Right lobe of liver (tissue), 6 donors: Measurements from ENCODE around the gene ZBTB21. TPM values are rescaled to one million over a fixed set of nuclear protein-coding genes. Genes with fewer than 3 reads are reported as not detected.

Source experiments
- ATAC-seq, 4 donors: fragments of 200-7000 bp; cut with Tn5 transposase; one replicate each; pipeline ENCODE4 v1.9.1; 2020; ENCODE audit warnings: mild to moderate bottlenecking in 4 of 4, moderate library complexity in 4 of 4
- DNase-seq, 3 donors: peaks; one replicate each; pipeline ENCODE4 v3.0.0-alpha.2; 2020
- H3K27ac ChIP-seq, 3 donors: fragments of 200-600 bp; one replicate each; pipeline ENCODE4 v1.8.0; 2022
- H3K27me3 ChIP-seq, 2 donors: fragments of 200-600 bp; one replicate each; pipeline ENCODE4 v1.8.0; 2022
- H3K36me3 ChIP-seq, 4 donors: fragments of 200-600 bp; sonication (generic) in 1 of 4; one replicate each; pipeline versions ENCODE4 v1.5.1 to v1.8.0; 2017 to 2022; ENCODE audit warnings: control low read depth in 1 of 4
- H3K4me1 ChIP-seq, 4 donors: fragments of 200-600 bp; sonication (generic) in 1 of 4; one replicate each; pipeline versions ENCODE4 v1.5.1 to v1.8.0; 2017 to 2022; ENCODE audit warnings: control low read depth in 1 of 4
- H3K4me3 ChIP-seq, 3 donors: fragments of 200-600 bp; one replicate each; pipeline ENCODE4 v1.8.0; 2022
- H3K9me3 ChIP-seq, 4 donors: fragments of 200-600 bp; sonication (generic) in 1 of 4; one replicate each; pipeline versions ENCODE4 v1.5.1 to v1.8.0; 2017 to 2022; ENCODE audit warnings: control low read depth in 1 of 4
- CTCF ChIP-seq, 4 donors: fragments of 200-600 bp in 3 of 4; fragments of 450-650 bp in 1 of 4; IDR thresholded peaks; one replicate each; pipeline versions ENCODE4 v1.5.1 to v1.8.0; 2016 to 2022; ENCODE audit warnings: antibody characterized with exemption in 4 of 4, mild to moderate bottlenecking in 2 of 4
- POLR2A ChIP-seq: fragments of 450-650 bp; IDR thresholded peaks from one replicate; pipeline ENCODE4 v1.6.1; 2017; ENCODE audit warnings: antibody characterized with exemption, mild to moderate bottlenecking
- WGBS: methylation state at CpG from one replicate; pipeline ENCODE4 v1.1.6; 2018; ENCODE audit warnings: low coverage, low lambda C conversion rate; ENCODE audit not compliant: insufficient coverage; ENCODE audit errors: missing lambda C conversion rate; 5-methylcytosine and 5-hydroxymethylcytosine counted together
- intact Hi-C, 2 donors: fragments of 100-400 bp; cut with DNase I; formaldehyde crosslinking; loops; one replicate each; pipeline versions ENCODE4 v1.11.2 to v1.14.1; 2022
- total RNA-seq, 6 experiments: library from RNA; depleted of rRNA in 2 of 6; stranded (reverse); fragments of >200 nt in 2 of 6; fragmentation: NEBNext Ultra II Directional in 3 of 6; extraction: Animal tissue kit (Norgen Biotek cat#: 25700) in 3 of 6; gene quantifications; one replicate each; pipeline versions ENCODE4 v1.1.0 to v1.2.4, GENCODE V29; 2016 to 2023
- donor health status: DM: no; HTN: yes; CAD: no.
- donor health status: DM: no; HTN: no; CAD: no.
- donor health status: DM: no; HTN: no; CAD: no.
- donor health status: DM: no; HTN: yes; CAD: no.
- donor health status: DM: no; HTN: yes; CAD: no.

ZBTB21 gene
- total RNA-seq, 6 experiments from 2014 or later: 3.0 to 28.5 (median 11.2) TPM

- no peak for ATAC-seq
- H3K4me1 ChIP-seq: peaks cover 0 to 40% (median 23%) of the 10 kb centered on the region in 4 donors
- TF ChIP-seq CTCF (IDR thresholded peaks at IDR 0.05) (no peak), POLR2A (no peak)
- WGBS: 33% methylated on average over 6 of the region's 11 CpGs
- H3K36me3 ChIP-seq: no peaks in the 10 kb centered on the region
- no peak overlapping the region for H3K4me3 ChIP-seq
- H3K27me3 ChIP-seq: no peaks in the 10 kb centered on the region
- peak in 1 of 3 donors; percentile 16 for DNase-seq
- H3K9me3 ChIP-seq: no peaks in the 10 kb centered on the region
- H3K27ac ChIP-seq: peak overlapping the region; percentile 2 to 49 (median 36)
- intact Hi-C loops: no loop called here
These were observed 47.8 kb upstream of the ZBTB21 start for GRCh38 chr21:42057851-42058437.

- TF ChIP-seq POLR2A: peak; percentile 34
- no peak for TF ChIP-seq CTCF (IDR thresholded peaks at IDR 0.05)
- H3K36me3 ChIP-seq: no peaks in the 10 kb centered on the region
- peak in 3 of 4 donors; percentile 11 to 48 (median 34) for ATAC-seq
- no peaks in the 10 kb centered on the region for H3K27me3 ChIP-seq
- intact Hi-C loops: no loop called here
- peak overlapping the region; percentile 1 to 49 (median 36) for H3K27ac ChIP-seq
- DNase-seq: peak in 1 of 3 donors; percentile 65
- H3K9me3 ChIP-seq: no peaks in the 10 kb centered on the region
- no peak overlapping the region for H3K4me3 ChIP-seq
- peaks cover 0 to 39% (median 23%) of the 10 kb centered on the region in 4 donors for H3K4me1 ChIP-seq
- WGBS: 19% methylated on average over 13 of the region's 17 CpGs
These were observed 47.0 kb upstream of the ZBTB21 start for GRCh38 chr21:42056996-42057689.

GRCh38 chr21:42056468-42056867, 46.3 kb upstream of the ZBTB21 start:
- H3K9me3 ChIP-seq: no peaks in the 10 kb centered on the region
- H3K27me3 ChIP-seq: no peaks in the 10 kb centered on the region
- H3K36me3 ChIP-seq: no peaks in the 10 kb centered on the region
- DNase-seq (peak in 1 of 3 donors; percentile 5), ATAC-seq (peak in 3 of 4 donors; percentile 13 to 28 (median 15))
- TF ChIP-seq CTCF (IDR thresholded peaks at IDR 0.05): no peak
- TF ChIP-seq POLR2A: no peak
- 26% methylated on average over 11 of the region's 11 CpGs for WGBS
- intact Hi-C loops: no loop called here
- H3K27ac ChIP-seq: peak overlapping the region in 2 of 3 donors; percentile 25 to 36
- H3K4me1 ChIP-seq: peaks cover 0 to 39% (median 23%) of the 10 kb centered on the region in 4 donors
- no peak overlapping the region for H3K4me3 ChIP-seq

- no peaks in the 10 kb centered on the region for H3K27me3 ChIP-seq
- no peaks in the 10 kb centered on the region for H3K9me3 ChIP-seq
- no peak overlapping the region for H3K27ac ChIP-seq
- 84% methylated on average over 8 of the region's 9 CpGs for WGBS
- no peaks in the 10 kb centered on the region for H3K36me3 ChIP-seq
- DNase-seq (no peak), ATAC-seq (no peak)
- H3K4me3 ChIP-seq: no peak overlapping the region
- H3K4me1 ChIP-seq: peaks cover 0 to 39% (median 23%) of the 10 kb centered on the region in 4 donors
- no peak for TF ChIP-seq POLR2A
- TF ChIP-seq CTCF (IDR thresholded peaks at IDR 0.05): no peak
- intact Hi-C loops: no loop called here
These were observed 45.3 kb upstream of the ZBTB21 start for GRCh38 chr21:42055425-42055824.
